ENCODE data around the gene ERAS. TPM values are rescaled to one million over a fixed set of nuclear protein-coding genes. Genes with fewer than 3 reads are reported as not detected.
"Not testable (repeated sequence)": the region's sequence is repeated elsewhere in the genome, so short reads cannot be mapped to it uniquely, and the experiment has no call there.

Gene ERAS
- total RNA-seq, 2 experiments from 2014 or later: 0.60 TPM; not detected in 1

DNA sequence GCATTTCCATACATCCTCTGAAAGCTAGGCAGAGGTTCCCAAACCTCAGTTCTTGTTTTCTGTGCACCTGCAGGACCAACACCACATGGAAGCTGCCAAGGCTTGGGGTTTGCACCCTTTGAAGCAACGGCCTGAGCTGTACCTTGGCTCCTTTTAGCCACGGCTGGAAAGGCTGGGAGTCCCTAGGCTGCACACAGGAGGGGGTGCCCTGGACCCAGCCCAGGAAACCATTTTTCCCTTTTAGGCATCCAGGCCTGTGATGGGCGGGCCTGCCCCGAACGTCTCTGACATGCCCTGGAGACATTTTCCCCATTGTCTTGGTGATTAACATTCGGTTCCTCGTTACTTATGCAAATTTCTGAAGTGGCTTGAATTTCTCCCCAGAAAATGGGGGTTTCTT is 26.5 kb downstream of the ERAS start:
- no peaks in the 10 kb centered on the region for H3K9me3 ChIP-seq (ENCODE audit: low read length)
- CTCF ChIA-PET (ENCODE audit: unreplicated experiment): no interaction called here
- no peak overlapping the region for H3K4me3 ChIP-seq (ENCODE audit: low read depth, low read length, poor library complexity, severe bottlenecking)
- H2AFZ ChIP-seq (ENCODE audit: low read length): no peak overlapping the region
- H3K4me1 ChIP-seq (ENCODE audit: insufficient read depth, low read length, poor library complexity, severe bottlenecking): no peaks in the 10 kb centered on the region
- no peaks in the 10 kb centered on the region for H4K20me1 ChIP-seq (ENCODE audit: insufficient read depth, low read length)
- no peak for TF ChIP-seq EZH2phosphoT487 (IDR thresholded peaks at IDR 0.05; ENCODE audit: borderline replicate concordance, low read depth, low read length)
- TF ChIP-seq, protein P1, sequence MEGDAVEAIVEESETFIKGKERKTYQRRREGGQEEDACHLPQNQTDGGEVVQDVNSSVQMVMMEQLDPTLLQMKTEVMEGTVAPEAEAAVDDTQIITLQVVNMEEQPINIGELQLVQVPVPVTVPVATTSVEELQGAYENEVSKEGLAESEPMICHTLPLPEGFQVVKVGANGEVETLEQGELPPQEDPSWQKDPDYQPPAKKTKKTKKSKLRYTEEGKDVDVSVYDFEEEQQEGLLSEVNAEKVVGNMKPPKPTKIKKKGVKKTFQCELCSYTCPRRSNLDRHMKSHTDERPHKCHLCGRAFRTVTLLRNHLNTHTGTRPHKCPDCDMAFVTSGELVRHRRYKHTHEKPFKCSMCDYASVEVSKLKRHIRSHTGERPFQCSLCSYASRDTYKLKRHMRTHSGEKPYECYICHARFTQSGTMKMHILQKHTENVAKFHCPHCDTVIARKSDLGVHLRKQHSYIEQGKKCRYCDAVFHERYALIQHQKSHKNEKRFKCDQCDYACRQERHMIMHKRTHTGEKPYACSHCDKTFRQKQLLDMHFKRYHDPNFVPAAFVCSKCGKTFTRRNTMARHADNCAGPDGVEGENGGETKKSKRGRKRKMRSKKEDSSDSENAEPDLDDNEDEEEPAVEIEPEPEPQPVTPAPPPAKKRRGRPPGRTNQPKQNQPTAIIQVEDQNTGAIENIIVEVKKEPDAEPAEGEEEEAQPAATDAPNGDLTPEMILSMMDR (conservative IDR thresholded peaks at IDR 0.05; ENCODE audit: low read length): no peak
- H3K79me2 ChIP-seq (ENCODE audit: insufficient read depth, low read depth, low read length): no peaks in the 10 kb centered on the region
- intact Hi-C loops (cut with micrococcal nuclease; ENCODE audit: unreplicated experiment): no loop called here
- POLR2A ChIA-PET: no interaction called here
- BruUV-seq (replicated peaks): no TSS peak
- DNase-seq (ENCODE audit: low spot score): no peak
- no peak overlapping the region for H3K27ac ChIP-seq (ENCODE audit: low read depth, low read length, poor library complexity, severe bottlenecking)
- no peaks in the 10 kb centered on the region for H3K9me2 ChIP-seq (ENCODE audit: insufficient read depth, low read length)
- H3K4me2 ChIP-seq (ENCODE audit: low read length): no peak overlapping the region
- H3K36me3 ChIP-seq (ENCODE audit: insufficient read depth, low read length): no peaks in the 10 kb centered on the region

DNA sequence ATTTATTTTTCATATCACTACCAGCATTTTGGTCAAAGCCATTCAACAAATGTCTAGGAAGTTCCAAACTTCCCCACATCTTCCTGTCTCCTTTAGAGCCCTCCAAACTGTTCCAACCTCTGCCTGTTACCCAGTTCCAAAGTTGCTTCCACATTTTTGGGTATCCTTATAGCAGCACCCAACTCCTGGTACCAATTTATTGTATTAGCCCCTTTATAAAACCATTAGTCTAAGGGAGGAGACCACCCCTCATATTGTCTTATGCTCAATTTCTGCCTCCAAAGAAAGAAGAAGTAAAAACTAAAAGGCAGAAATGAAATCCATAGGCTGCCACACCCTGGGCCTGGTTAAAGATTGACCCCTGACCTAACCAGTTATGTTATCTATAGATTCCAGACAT is 27.2 kb downstream of the ERAS start:
- H3K4me3 ChIP-seq (ENCODE audit: low read depth, low read length, poor library complexity, severe bottlenecking); H3K9me3 ChIP-seq (ENCODE audit: low read length); H3K79me2 ChIP-seq (ENCODE audit: insufficient read depth, low read depth, low read length); CTCF ChIA-PET (ENCODE audit: unreplicated experiment); intact Hi-C loops (cut with micrococcal nuclease; ENCODE audit: unreplicated experiment); H3K9me2 ChIP-seq (ENCODE audit: insufficient read depth, low read length); H3K36me3 ChIP-seq (ENCODE audit: insufficient read depth, low read length); H4K20me1 ChIP-seq (ENCODE audit: insufficient read depth, low read length); BruUV-seq (replicated peaks); H3K4me1 ChIP-seq (ENCODE audit: insufficient read depth, low read length, poor library complexity, severe bottlenecking); H3K27ac ChIP-seq (ENCODE audit: low read depth, low read length, poor library complexity, severe bottlenecking); H3K4me2 ChIP-seq (ENCODE audit: low read length); DNase-seq (ENCODE audit: low spot score); H2AFZ ChIP-seq (ENCODE audit: low read length): not testable (repeated sequence)
- POLR2A ChIA-PET: interaction anchor here (0.6 kb wide), 1 partner anchor 200 kb away, joined by 5 read pairs; no protein-coding TSS in a partner anchor

DNA sequence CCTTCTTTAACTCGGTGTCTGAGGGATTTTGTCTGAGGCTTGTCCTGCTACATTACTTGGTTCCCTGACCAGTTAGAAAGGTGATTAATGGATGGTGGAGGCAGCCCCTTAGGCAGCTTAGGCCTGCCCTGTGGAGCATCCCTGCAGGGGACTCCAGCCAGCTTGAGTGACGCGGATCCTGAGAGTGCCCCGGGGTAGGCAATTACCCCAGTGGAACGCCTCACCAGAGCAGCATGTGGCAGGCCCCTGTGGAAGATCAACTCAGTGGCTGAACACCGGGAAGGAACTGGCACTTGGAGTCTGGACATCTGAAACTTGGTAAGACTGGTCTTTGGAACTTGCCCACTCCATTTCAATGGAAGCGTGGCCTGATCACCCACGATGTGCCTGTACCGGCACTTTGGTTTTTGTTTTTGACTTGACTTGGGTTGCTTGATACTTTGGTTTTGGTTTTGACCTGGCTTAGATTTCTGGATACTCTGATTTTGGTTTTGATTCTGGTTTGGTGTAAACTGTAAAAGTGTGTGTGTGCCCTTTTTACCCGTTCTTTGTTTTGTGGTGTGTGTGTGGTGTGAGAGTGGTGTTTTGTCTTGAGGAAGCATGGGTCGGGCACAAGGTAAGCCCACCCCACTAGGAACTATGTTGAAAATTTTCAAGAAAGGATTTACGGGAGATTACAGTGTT is 27.9 kb downstream of the ERAS start:
- H3K9me3 ChIP-seq (ENCODE audit: low read length); CTCF ChIA-PET (ENCODE audit: unreplicated experiment); H4K20me1 ChIP-seq (ENCODE audit: insufficient read depth, low read length); H3K79me2 ChIP-seq (ENCODE audit: insufficient read depth, low read depth, low read length); H3K4me2 ChIP-seq (ENCODE audit: low read length); H3K9me2 ChIP-seq (ENCODE audit: insufficient read depth, low read length); H3K4me3 ChIP-seq (ENCODE audit: low read depth, low read length, poor library complexity, severe bottlenecking); DNase-seq (ENCODE audit: low spot score); H3K36me3 ChIP-seq (ENCODE audit: insufficient read depth, low read length); intact Hi-C loops (cut with micrococcal nuclease; ENCODE audit: unreplicated experiment); H2AFZ ChIP-seq (ENCODE audit: low read length); H3K27ac ChIP-seq (ENCODE audit: low read depth, low read length, poor library complexity, severe bottlenecking); H3K4me1 ChIP-seq (ENCODE audit: insufficient read depth, low read length, poor library complexity, severe bottlenecking); BruUV-seq (replicated peaks): not testable (repeated sequence)
- POLR2A ChIA-PET: interaction anchor here (0.6 kb wide), 1 partner anchor 201 kb away, joined by 5 read pairs; no protein-coding TSS in a partner anchor

DNA sequence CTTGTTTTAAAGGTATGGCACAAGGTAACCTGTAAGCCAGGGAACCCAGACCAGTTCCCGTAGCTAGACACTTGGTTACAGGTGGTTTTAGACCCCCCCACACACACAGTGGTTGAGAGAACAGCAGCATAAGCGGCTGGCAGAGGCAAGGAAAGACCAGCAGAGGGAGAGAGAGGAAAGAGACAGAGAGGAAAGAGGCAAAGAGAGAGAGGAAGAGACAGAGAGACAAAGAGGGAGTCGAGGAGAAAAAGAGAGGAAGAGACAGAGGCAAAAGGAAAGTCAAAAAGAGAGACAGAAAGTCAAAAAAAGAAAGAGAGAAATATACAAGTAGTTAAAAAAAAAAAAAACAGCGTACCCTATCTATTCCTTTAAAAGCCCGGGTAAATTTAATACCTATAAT is 28.6 kb downstream of the ERAS start:
- CTCF ChIA-PET (ENCODE audit: unreplicated experiment): no interaction called here

More for the DNA sequence above, 28.6 kb downstream of the ERAS start:
- no peaks in the 10 kb centered on the region for H3K36me3 ChIP-seq (ENCODE audit: insufficient read depth, low read length)
- no peak overlapping the region for H2AFZ ChIP-seq (ENCODE audit: low read length)
- no peaks in the 10 kb centered on the region for H3K9me2 ChIP-seq (ENCODE audit: insufficient read depth, low read length)
- no peak overlapping the region for H3K4me3 ChIP-seq (ENCODE audit: low read depth, low read length, poor library complexity, severe bottlenecking)
- POLR2A ChIA-PET: no interaction called here
- DNase-seq (ENCODE audit: low spot score): peak; percentile 33
- no peak overlapping the region for H3K27ac ChIP-seq (ENCODE audit: low read depth, low read length, poor library complexity, severe bottlenecking)
- intact Hi-C loops (cut with micrococcal nuclease; ENCODE audit: unreplicated experiment): no loop called here
- H3K4me2 ChIP-seq (ENCODE audit: low read length): no peak overlapping the region
- H4K20me1 ChIP-seq (ENCODE audit: insufficient read depth, low read length): no peaks in the 10 kb centered on the region
- no peaks in the 10 kb centered on the region for H3K4me1 ChIP-seq (ENCODE audit: insufficient read depth, low read length, poor library complexity, severe bottlenecking)
- TF ChIP-seq, protein P1 (conservative IDR thresholded peaks at IDR 0.05; ENCODE audit: low read length): peak; percentile 51; the same call in 1 of the 2 replicates
- no peak for TF ChIP-seq EZH2phosphoT487 (IDR thresholded peaks at IDR 0.05; ENCODE audit: borderline replicate concordance, low read depth, low read length)
- H3K79me2 ChIP-seq (ENCODE audit: insufficient read depth, low read depth, low read length): no peaks in the 10 kb centered on the region
- BruUV-seq (replicated peaks): no TSS peak
- H3K9me3 ChIP-seq (ENCODE audit: low read length): no peaks in the 10 kb centered on the region
